HT1080 (cell line): ENCODE measurements around the gene RASL10B. TPM values are rescaled to one million over a fixed set of nuclear protein-coding genes. Genes with fewer than 3 reads are reported as not detected.

Source experiments
- total RNA-seq: library from RNA; depleted of rRNA; stranded (reverse); fragments of >200 nt; shearing (Covaris generic); gene quantifications from 2 replicates; pipeline ENCODE4 v1.2.3, GENCODE V29; 2014; rRNA removed

The RASL10B gene
- total RNA-seq, 1 experiment from 2014 or later = 7.6 TPM

Other genes starting within 250 kb of the RASL10B start
- gene SLFN12L, start 194.0 kb upstream of the RASL10B start, total RNA-seq = not detected in 2 replicates
- gene SLFN14, start 170.8 kb upstream of the RASL10B start, total RNA-seq = not detected in 2 replicates
- 8.8 and 9.9 TPM in 2 replicates for gene PEX12, start 153.1 kb upstream of the RASL10B start, total RNA-seq
- 66.7 and 130 TPM in 2 replicates for gene AP2B1, start 144.3 kb upstream of the RASL10B start, total RNA-seq
- 0.05 TPM in 1 of 2 replicates, not detected in the other for gene GAS2L2, start 21.6 kb downstream of the RASL10B start, total RNA-seq
- gene C17orf50, start 29.2 kb downstream of the RASL10B start, total RNA-seq = not detected in 2 replicates
- gene MMP28, start 64.0 kb downstream of the RASL10B start, total RNA-seq = 0.13 and 0.18 TPM in 2 replicates
- 27.5 and 41.3 TPM in 2 replicates for gene TAF15, start 77.8 kb downstream of the RASL10B start, total RNA-seq
- gene HEATR9, start 137.3 kb downstream of the RASL10B start, total RNA-seq = not detected in 2 replicates
- gene CCL5, start 148.7 kb downstream of the RASL10B start, total RNA-seq = not detected in 2 replicates
- 3.2 and 5.1 TPM in 2 replicates for gene RDM1, start 199.1 kb downstream of the RASL10B start, total RNA-seq
- not detected in 2 replicates for gene LYZL6, start 212.1 kb downstream of the RASL10B start, total RNA-seq
- gene CCL16, start 249.9 kb downstream of the RASL10B start, total RNA-seq = not detected in 2 replicates